ENCODE measurements around the gene FBXO48. TPM values are rescaled to one million over a fixed set of nuclear protein-coding genes. Genes with fewer than 3 reads are reported as not detected.

FBXO48 gene
- total and polyA plus RNA-seq, 12 donors = 0.42 to 2.8 (median 1.1) TPM

GRCh38 chr2:68416081-68416675 lies 50.9 kb downstream of the FBXO48 start:
- Histone ChIP-seq H3K9me3 (replicated peaks in 1 of 3) (no peaks in the 10 kb centered on the region), H3K27ac (no peak overlapping the region), H3K36me3 (replicated peaks in 1 of 2) (no peaks in the 10 kb centered on the region), H3K4me3 (no peak overlapping the region), H3K4me1 (replicated peaks in 1 of 2) (no peaks in the 10 kb centered on the region), H3K27me3 (no peaks in the 10 kb centered on the region)
- intact Hi-C loops (cut with DNase I) = no loop called here
- TF ChIP-seq CTCF (IDR thresholded peaks at IDR 0.05) (no peak), POLR2A (IDR thresholded peaks at IDR 0.05) (no peak)
- WGBS, 4 donors = 91 to 96% (median 94%) methylated on average over 9 of the region's 9 CpGs
- DNase-seq = no peak

- no peaks in the 10 kb centered on the region for H3K4me1 ChIP-seq (replicated peaks in 1 of 2)
- no peak overlapping the region for H3K4me3 ChIP-seq
- no peaks in the 10 kb centered on the region for H3K27me3 ChIP-seq
- H3K27ac ChIP-seq = no peak overlapping the region
- H3K9me3 ChIP-seq (replicated peaks in 1 of 3) = no peaks in the 10 kb centered on the region
- DNase-seq = no peak
- no peaks in the 10 kb centered on the region for H3K36me3 ChIP-seq (replicated peaks in 1 of 2)
- TF ChIP-seq CTCF (IDR thresholded peaks at IDR 0.05) = no peak
- intact Hi-C loops (cut with DNase I) = no loop called here
These were observed 51.6 kb downstream of the FBXO48 start for GRCh38 chr2:68415521-68415920.

- Histone ChIP-seq H3K9me3 (replicated peaks in 1 of 3) (no peaks in the 10 kb centered on the region), H3K36me3 (replicated peaks in 1 of 2) (no peaks in the 10 kb centered on the region), H3K27me3 (no peaks in the 10 kb centered on the region), H3K4me1 (replicated peaks in 1 of 2) (no peaks in the 10 kb centered on the region), H3K4me3 (no peak overlapping the region), H3K27ac (no peak overlapping the region)
- intact Hi-C loops (cut with DNase I) = no loop called here
- TF ChIP-seq CTCF (IDR thresholded peaks at IDR 0.05) (no peak), POLR2A (IDR thresholded peaks at IDR 0.05) (no peak)
- no peak for DNase-seq
- WGBS, 4 donors = 59 to 76% (median 67%) methylated on average over 3 of the region's 3 CpGs
These were observed 52.2 kb downstream of the FBXO48 start for GRCh38 chr2:68414876-68415275.

- Histone ChIP-seq H3K4me1 (replicated peaks in 1 of 2) (no peaks in the 10 kb centered on the region), H3K27me3 (no peaks in the 10 kb centered on the region), H3K4me3 (no peak overlapping the region), H3K27ac (no peak overlapping the region), H3K9me3 (replicated peaks in 1 of 3) (no peaks in the 10 kb centered on the region), H3K36me3 (replicated peaks in 1 of 2) (no peaks in the 10 kb centered on the region)
- intact Hi-C loops (cut with DNase I) = no loop called here
- no peak for DNase-seq
- TF ChIP-seq CTCF (IDR thresholded peaks at IDR 0.05) (no peak), POLR2A (IDR thresholded peaks at IDR 0.05) (no peak)
These were observed 52.6 kb downstream of the FBXO48 start for GRCh38 chr2:68414452-68414851.

Measured in adrenal gland (tissue), 12 donors.